Progenitor cell of endocrine pancreas (in vitro differentiated cells): ENCODE measurements around the gene STX1A. TPM values are rescaled to one million over a fixed set of nuclear protein-coding genes. Genes with fewer than 3 reads are reported as not detected.

Source experiments
- DNase-seq: peaks from one replicate; pipeline ENCODE4 v3.0.0; 2021; ENCODE audit warnings: low spot score; ENCODE audit not compliant: unreplicated experiment
- H3K27ac Mint-ChIP-seq: 2 replicates; pipeline ENCODE4 v1.8.0; 2021; ENCODE audit warnings: mild to moderate bottlenecking, moderate library complexity, mixed read lengths
- H3K27me3 Mint-ChIP-seq: 2 replicates; pipeline ENCODE4 v1.8.0; 2021; ENCODE audit warnings: mixed read lengths
- H3K36me3 Mint-ChIP-seq: 2 replicates; pipeline ENCODE4 v1.8.0; 2022; ENCODE audit warnings: mixed read lengths; ENCODE audit not compliant: insufficient read depth
- H3K4me1 Mint-ChIP-seq: 2 replicates; pipeline ENCODE4 v1.8.0; 2021; ENCODE audit warnings: low read depth, mixed read lengths
- H3K4me3 Mint-ChIP-seq: 2 replicates; pipeline ENCODE4 v1.8.0; 2021; ENCODE audit warnings: low read depth, mild to moderate bottlenecking, moderate library complexity, mixed read lengths
- H3K9me3 Mint-ChIP-seq: 2 replicates; pipeline ENCODE4 v1.8.0; 2021; ENCODE audit warnings: low read depth, mixed read lengths
- total RNA-seq: library from RNA; stranded (reverse); gene quantifications from 2 replicates; pipeline ENCODE4 v1.2.1, GENCODE V29; 2021
- TF ChIP-seq, protein P1 (sequence below): fragments of 200-600 bp; sonication (generic); IDR thresholded peaks from one replicate; pipeline ENCODE4 v1.5.0; 2021; ENCODE audit warnings: antibody characterized with exemption, mild to moderate bottlenecking; ENCODE audit not compliant: unreplicated experiment

The STX1A gene
- total RNA-seq, 1 donor from 2014 or later = 46.6 TPM

DNA sequence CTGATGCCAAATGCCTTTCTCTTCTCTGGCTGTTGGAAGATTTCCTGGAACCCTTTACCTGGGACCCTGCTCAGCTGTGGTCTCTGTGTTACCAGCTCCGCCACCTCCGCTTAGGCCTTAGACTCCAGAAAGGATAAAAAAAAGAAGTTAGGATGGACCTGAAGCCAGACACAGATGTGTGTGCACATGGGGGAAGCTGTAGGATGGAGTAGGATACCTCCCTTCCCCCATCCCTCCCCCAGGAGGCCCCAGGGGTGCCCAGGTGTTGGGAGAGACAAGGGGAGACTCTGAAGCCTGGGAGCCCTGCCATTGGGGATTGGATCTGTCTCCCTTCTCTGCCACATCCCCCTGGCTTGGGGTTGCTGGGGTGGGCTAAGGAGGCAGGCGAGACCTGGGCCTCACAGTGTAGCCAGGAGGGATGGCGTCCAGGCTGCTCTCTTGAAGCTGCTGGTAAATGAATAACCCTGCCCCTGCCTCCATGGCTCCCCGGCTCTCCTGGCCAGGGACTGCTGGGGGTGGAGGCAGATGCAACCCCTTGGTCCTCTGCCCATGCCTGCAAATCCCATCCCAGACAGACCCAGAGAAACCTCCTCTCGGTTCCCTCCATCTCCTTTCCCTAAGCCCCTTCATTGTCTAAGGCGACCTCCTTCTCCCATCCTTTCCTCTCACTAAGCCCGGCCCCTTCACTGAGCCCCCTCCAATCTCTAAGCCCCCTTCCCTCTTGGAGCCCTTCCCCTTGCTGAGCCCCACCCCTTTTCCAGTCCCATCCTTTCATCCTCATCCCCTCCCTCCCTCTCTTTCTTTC lies 42.6 kb upstream of the STX1A start:
- no peak for DNase-seq
- TF ChIP-seq, protein P1, sequence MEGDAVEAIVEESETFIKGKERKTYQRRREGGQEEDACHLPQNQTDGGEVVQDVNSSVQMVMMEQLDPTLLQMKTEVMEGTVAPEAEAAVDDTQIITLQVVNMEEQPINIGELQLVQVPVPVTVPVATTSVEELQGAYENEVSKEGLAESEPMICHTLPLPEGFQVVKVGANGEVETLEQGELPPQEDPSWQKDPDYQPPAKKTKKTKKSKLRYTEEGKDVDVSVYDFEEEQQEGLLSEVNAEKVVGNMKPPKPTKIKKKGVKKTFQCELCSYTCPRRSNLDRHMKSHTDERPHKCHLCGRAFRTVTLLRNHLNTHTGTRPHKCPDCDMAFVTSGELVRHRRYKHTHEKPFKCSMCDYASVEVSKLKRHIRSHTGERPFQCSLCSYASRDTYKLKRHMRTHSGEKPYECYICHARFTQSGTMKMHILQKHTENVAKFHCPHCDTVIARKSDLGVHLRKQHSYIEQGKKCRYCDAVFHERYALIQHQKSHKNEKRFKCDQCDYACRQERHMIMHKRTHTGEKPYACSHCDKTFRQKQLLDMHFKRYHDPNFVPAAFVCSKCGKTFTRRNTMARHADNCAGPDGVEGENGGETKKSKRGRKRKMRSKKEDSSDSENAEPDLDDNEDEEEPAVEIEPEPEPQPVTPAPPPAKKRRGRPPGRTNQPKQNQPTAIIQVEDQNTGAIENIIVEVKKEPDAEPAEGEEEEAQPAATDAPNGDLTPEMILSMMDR = no peak
- Mint-ChIP-seq H3K9me3 (no peaks in the 10 kb centered on the region), H3K27me3 (no peaks in the 10 kb centered on the region), H3K36me3 (peaks cover 3% of the 10 kb centered on the region), H3K27ac (peak overlapping the region; percentile 16), H3K4me1 (peaks cover 11% of the 10 kb centered on the region), H3K4me3 (no peak overlapping the region)

DNA sequence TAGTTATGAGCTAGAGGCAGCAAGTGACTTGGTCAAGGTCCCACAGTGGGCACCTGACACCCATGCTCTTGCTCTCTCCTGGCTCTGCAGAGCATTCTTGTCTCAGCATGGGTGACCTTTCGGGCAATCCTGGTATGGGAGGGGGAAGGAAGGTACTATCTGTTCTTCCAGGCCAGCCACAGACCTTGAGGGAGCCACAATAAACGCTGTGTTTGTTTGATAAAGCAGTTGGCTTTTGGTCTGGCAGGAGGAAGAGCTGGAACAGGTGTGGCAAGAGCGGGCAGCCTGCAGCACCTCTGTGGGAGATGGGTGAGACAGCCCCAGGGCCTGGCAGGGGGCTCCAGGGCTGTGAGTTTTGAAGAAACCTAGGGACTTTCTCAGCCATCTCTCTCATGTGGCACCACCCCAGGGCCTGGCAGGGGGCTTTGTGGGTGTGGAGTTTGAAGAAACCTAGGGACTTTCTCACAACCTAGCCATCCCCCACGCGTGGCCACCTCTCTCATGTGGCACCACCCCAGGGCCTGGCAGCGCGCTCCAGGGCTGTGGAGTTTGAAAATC lies 39.2 kb upstream of the STX1A start:
- H3K4me3 Mint-ChIP-seq = no peak overlapping the region
- H3K4me1 Mint-ChIP-seq = peaks cover 10% of the 10 kb centered on the region
- H3K27ac Mint-ChIP-seq = peak overlapping the region; percentile 62
- no peaks in the 10 kb centered on the region for H3K9me3 Mint-ChIP-seq
- TF ChIP-seq, protein P1 = no peak
- no peaks in the 10 kb centered on the region for H3K27me3 Mint-ChIP-seq
- H3K36me3 Mint-ChIP-seq = no peaks in the 10 kb centered on the region
- DNase-seq = no peak

DNA sequence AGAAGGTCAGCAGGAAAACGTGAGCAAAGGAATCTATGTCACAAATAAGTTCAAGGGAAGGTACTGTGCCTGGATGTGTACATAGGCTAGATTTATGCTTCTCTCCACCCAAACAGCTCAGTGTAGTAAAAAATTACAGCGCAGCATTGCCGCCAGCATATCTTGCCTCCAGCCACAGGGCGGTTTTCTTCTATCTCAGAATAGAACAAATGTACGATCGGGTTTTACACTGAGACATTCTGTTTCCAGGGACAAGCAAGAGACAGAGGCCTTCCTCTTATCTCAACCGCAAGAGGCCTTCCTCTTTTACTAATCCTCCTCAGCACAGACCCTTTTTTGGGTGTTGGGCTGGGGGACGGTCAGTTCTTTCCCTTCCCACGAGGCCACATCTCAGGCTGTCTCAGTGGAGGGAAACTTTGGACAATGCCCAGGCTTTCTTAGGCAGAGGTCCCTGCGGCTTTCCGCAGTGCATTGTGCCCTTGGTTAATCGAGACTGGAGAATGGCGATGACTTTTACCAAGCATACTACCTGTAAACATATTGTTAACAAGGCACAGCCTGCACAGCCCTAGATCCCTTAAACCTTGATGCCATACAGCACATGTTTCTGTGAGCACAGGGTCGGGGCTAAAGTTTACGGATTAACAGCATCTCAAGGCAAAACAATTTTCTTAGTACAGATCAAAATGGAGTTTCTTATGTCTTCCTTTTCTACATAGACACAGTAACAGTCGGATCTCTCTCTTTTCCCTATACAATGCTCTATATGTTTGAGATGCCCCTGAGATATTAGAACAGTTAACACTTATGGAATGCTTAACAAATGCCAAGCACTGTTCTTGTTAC lies 30.7 kb upstream of the STX1A start:
- no peaks in the 10 kb centered on the region for H3K27me3 Mint-ChIP-seq
- H3K27ac Mint-ChIP-seq = peak overlapping the region; percentile 93
- DNase-seq = no peak
- peaks cover 3% of the 10 kb centered on the region for H3K9me3 Mint-ChIP-seq
- peaks cover 29% of the 10 kb centered on the region for H3K4me1 Mint-ChIP-seq
- TF ChIP-seq, protein P1 = no peak
- H3K4me3 Mint-ChIP-seq = peak overlapping the region; percentile 7
- peaks cover 4% of the 10 kb centered on the region for H3K36me3 Mint-ChIP-seq

DNA sequence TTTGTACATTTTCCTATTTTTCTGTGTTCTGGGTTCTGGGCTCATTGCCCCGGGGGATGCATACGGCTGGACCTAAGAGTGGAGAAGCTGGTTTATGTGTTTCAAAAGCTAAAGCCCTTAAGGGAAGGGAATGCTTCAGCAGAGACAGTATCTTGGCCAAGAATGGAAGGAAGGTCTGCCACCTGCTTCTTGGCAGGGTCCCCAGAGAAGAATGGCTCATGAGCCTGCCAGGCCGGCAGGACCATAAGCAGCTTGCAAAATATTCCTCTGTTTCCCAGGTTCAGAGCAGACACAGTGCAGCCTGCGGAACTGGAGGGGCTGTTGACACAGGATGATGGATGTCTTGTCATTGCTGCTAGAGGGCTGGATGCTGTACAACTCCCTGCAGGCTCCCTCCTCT lies 26.9 kb upstream of the STX1A start:
- DNase-seq = no peak
- Mint-ChIP-seq H3K4me1 (peaks cover 53% of the 10 kb centered on the region), H3K27me3 (no peaks in the 10 kb centered on the region), H3K9me3 (peaks cover 3% of the 10 kb centered on the region), H3K4me3 (no peak overlapping the region), H3K36me3 (peaks cover 3% of the 10 kb centered on the region), H3K27ac (peak overlapping the region; percentile 95)
- TF ChIP-seq, protein P1 = no peak
